Fibroblast of pulmonary artery (primary cell): Measurements from ENCODE around the gene OSBP2.

ENCODE experiments used
- DNase-seq: peaks from one replicate; pipeline ENCODE4 v3.0.0-alpha.2; 2010; ENCODE audit warnings: low read depth
- H3K4me3 ChIP-seq: replicated peaks from 2 replicates; pipeline ENCODE4 v1.5.1; 2011; ENCODE audit warnings: low read depth, mild to moderate bottlenecking, control low read depth, low read length, moderate library complexity
- TF ChIP-seq, protein P1 (sequence below): IDR thresholded peaks from 2 replicates; pipeline ENCODE4 v1.5.1; 2011; ENCODE audit warnings: mild to moderate bottlenecking, control low read depth, low read length, inconsistent platforms; ENCODE audit errors: missing control alignments

The OSBP2 gene

DNA sequence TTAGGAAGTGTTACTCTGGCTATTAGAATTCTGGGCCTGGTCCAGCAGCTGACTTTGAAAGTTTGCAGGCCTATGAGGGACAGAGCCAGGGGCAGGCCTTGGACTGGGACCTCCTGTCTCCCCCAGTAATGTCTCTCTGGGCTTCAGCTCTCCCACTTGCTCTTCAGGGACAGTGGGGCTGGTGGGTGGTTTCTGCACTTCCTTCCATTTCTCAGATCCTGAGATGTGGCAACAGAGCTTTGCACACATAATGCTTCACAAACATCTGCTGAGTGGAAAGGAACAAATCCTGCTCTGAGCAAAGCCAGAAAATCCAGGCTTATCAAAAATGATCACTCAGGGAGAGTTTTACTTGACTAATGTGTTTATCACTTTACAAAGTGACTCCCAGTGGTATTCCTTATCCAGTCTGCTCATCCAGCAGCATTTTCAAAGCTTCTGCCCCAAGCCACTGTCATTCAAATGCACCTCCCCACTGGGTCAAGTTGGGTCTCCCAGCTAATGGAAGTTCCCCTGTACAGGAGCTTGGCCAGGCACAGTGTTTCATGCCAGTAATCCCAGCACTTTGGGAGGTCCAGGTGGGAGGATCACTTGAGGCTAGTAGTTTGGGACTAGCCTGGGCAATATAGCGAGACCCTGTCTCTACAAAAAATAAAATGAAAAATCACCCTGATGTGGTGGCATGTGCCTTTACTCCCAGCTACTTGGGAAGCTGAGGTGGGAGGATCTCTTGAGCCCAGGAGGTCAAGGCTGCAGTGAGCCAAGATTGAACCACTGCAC is 13.5 kb upstream of the OSBP2 start:
- peak; percentile 36 for DNase-seq
- no peak overlapping the region for H3K4me3 ChIP-seq
- TF ChIP-seq, protein P1, sequence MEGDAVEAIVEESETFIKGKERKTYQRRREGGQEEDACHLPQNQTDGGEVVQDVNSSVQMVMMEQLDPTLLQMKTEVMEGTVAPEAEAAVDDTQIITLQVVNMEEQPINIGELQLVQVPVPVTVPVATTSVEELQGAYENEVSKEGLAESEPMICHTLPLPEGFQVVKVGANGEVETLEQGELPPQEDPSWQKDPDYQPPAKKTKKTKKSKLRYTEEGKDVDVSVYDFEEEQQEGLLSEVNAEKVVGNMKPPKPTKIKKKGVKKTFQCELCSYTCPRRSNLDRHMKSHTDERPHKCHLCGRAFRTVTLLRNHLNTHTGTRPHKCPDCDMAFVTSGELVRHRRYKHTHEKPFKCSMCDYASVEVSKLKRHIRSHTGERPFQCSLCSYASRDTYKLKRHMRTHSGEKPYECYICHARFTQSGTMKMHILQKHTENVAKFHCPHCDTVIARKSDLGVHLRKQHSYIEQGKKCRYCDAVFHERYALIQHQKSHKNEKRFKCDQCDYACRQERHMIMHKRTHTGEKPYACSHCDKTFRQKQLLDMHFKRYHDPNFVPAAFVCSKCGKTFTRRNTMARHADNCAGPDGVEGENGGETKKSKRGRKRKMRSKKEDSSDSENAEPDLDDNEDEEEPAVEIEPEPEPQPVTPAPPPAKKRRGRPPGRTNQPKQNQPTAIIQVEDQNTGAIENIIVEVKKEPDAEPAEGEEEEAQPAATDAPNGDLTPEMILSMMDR: no peak

DNA sequence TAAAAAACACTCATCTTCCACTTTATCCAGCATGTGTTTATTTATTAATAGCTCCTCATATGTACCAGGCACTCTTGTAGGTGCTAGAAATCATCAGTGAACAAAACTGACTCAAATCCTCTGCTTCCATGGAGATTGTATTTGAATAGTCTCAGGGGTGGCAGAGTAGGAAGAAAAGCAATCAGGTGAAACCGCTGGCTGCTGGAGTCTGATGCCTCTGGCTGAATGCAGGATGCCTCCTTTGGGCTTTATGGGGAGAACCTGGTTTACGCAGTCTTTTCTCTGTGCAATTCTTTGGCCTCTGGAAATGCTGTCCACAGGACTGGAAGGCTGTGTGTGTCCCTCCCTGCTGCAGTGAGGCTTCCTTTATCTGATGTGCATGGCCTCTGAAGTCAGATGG is 12.8 kb upstream of the OSBP2 start:
- no peak for DNase-seq
- H3K4me3 ChIP-seq: no peak overlapping the region
- TF ChIP-seq, protein P1: no peak

DNA sequence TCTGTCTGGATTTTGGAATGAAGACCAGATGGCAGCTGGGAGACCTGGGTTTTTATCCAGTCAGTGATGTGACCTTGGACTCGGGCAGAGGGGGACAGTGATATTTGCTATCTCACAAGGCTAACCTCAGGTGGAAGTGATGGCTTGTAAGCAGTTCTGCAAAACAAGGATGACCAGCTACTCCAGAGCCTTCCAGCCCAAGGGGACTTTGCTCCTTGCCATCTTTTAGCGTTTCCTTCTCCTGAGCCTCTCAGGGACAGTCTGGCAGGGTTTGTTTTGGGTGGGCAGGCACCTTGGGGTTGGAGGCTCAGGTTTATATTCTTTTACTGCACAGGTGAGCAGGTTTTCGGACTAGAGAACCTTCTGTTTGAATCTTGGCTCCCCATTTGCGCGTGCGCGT is 9.5 kb upstream of the OSBP2 start:
- TF ChIP-seq, protein P1: no peak

DNA sequence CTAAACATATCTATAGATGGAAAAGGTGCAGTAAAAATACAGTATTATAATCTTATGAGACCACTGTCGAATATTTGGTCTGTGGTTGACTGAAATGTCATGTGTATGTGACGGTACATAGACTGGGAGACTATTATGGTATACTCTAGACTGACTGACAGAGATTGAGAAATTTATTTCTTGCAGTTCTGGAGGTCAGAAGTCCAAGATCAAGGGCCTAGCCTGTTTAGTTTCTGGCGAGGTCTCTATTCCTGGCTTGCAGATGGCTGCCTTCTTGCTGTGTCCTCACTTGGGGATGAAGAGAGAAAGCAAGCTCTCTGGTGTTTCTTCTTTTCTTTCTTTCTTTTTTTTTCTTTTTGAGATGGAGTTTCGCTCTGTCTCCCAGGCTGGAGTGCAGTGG is 7.3 kb upstream of the OSBP2 start:
- no peak overlapping the region for H3K4me3 ChIP-seq
- DNase-seq: no peak
- TF ChIP-seq, protein P1: no peak

More for the DNA sequence above, 9.5 kb upstream of the OSBP2 start:
- H3K4me3 ChIP-seq: no peak overlapping the region
- DNase-seq: no peak

DNA sequence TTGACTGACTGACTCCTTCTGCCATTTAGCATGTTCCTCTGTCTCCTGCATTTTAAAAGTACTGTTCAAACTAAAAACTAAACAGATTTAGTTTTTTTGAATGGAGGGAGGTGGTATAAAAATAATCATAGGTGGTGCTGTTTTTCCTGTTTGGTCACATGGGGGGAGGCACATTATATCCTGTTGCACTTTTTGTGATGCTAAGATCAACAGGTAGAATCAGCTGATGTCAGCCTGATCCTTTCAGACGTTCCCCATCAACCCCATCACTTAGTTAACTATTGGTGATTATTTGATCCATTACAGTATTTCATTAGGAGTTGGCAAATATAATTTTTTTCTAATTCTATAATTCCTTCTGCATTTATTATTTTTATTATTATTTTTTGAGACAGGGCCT is 5.1 kb upstream of the OSBP2 start:
- no peak for DNase-seq
- TF ChIP-seq, protein P1: no peak
- no peak overlapping the region for H3K4me3 ChIP-seq

DNA sequence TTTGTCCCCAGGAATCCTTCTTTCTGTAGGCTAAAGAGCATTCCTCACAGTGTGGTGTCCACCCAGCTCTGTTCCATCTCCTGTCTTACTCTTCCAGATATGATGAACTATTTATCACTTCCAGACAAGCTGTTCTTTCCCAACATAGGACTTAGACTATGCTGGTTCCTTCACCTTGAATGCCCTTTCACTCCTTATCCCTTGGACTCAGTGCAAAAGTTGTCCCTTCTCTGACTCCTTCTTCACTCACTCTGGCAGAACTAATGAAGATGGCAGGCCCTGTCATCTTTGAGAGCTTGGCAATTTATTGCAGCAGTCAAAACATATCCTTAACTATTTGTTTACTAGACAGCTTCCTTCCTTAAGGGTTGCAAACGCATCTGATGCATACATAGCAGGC is 3.5 kb upstream of the OSBP2 start:
- DNase-seq: no peak
- TF ChIP-seq, protein P1: no peak
- H3K4me3 ChIP-seq: no peak overlapping the region

DNA sequence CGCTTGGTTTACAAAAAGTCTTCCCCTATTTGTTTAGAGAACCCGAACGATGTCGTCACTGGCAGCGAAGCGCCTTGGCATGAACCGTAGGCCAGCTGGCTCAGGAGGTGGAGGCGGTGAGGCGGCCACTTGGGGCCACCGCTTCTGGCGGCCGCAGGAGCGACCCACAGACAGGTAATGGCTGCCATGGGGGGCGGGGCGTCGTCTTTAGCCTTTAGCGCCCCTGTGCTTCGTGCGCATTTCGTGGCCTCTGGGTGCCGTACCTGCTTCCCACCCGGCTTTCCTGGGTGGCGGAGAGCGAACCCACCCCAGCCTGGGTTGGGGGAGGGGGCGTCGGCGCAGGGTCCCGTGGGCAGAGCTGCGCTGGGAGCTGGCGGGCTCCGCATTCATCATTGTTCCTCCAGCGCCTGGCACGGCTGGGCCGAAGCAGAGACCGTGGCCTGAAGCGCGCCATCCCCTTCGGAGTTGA is 469 bp upstream of the OSBP2 start:
- DNase-seq: no peak
- H3K4me3 ChIP-seq: peak overlapping the region; percentile 60
- TF ChIP-seq, protein P1: no peak
